ELR (cell line): ENCODE results near the gene PHF1.
A peak's percentile ranks its signal among the peaks of the same experiment; 100 is the strongest.
"Not testable (repeated sequence)": the region's sequence is repeated elsewhere in the genome, so short reads cannot be mapped to it uniquely, and the experiment has no call there.

ENCODE experiments used
- DNase-seq: peaks from one replicate; pipeline ENCODE4 v3.0.0-alpha.2; 2015; ENCODE audit warnings: low read depth

PHF1 gene

GRCh38 chr6:33391922-33392594 lies 18.8 kb upstream of the PHF1 start:
- DNase-seq = peak; percentile 65

GRCh38 chr6:33392595-33392948 lies 18.2 kb upstream of the PHF1 start:
- no peak for DNase-seq

- DNase-seq = no peak
Observed at GRCh38 chr6:33392979-33393378, 17.8 kb upstream of the PHF1 start.

- DNase-seq = no peak
Observed at GRCh38 chr6:33397541-33397940, 13.3 kb upstream of the PHF1 start.

- not testable (repeated sequence) for DNase-seq
Observed at GRCh38 chr6:33398601-33399000, 12.2 kb upstream of the PHF1 start.

GRCh38 chr6:33399881-33400280 lies 10.9 kb upstream of the PHF1 start:
- DNase-seq = not testable (repeated sequence)

- no peak for DNase-seq
Observed at GRCh38 chr6:33404884-33405283, 5.9 kb upstream of the PHF1 start.

GRCh38 chr6:33405386-33405940 lies 5.4 kb upstream of the PHF1 start:
- DNase-seq = no peak

GRCh38 chr6:33406126-33406525 lies 4.7 kb upstream of the PHF1 start:
- DNase-seq = no peak

GRCh38 chr6:33407132-33407718 lies 3.6 kb upstream of the PHF1 start:
- DNase-seq = peak; percentile 65

- DNase-seq = peak; percentile 98
Observed at GRCh38 chr6:33410050-33410710, 634 bp upstream of the PHF1 start.

- DNase-seq = no peak
Observed at GRCh38 chr6:33411632-33412005, 805 bp downstream of the PHF1 start.

- DNase-seq = no peak
Observed at GRCh38 chr6:33412140-33413009, 1.6 kb downstream of the PHF1 start.

- no peak for DNase-seq
Observed at GRCh38 chr6:33413241-33414120, 2.7 kb downstream of the PHF1 start.

GRCh38 chr6:33414592-33415271 lies 3.9 kb downstream of the PHF1 start:
- peak; percentile 49 for DNase-seq

- DNase-seq = no peak
Observed at GRCh38 chr6:33415831-33416230, 5.0 kb downstream of the PHF1 start.

- DNase-seq = peak; percentile 67
Observed at GRCh38 chr6:33416386-33417127, 5.7 kb downstream of the PHF1 start.

- DNase-seq = peak; percentile 99
Observed at GRCh38 chr6:33417128-33417902, 6.5 kb downstream of the PHF1 start.
